HepG2 (cell line): Measurements from ENCODE around the gene IRF2. TPM values are rescaled to one million over a fixed set of nuclear protein-coding genes. Genes with fewer than 3 reads are reported as not detected.
A peak's percentile ranks its signal among the peaks of the same experiment; 100 is the strongest.

Source experiments
- CENPX ChIP-seq: sonication (generic); formaldehyde crosslinking; IDR thresholded peaks from 2 replicates; pipeline ENCODE4 v1.9.0; 2021; ENCODE audit warnings: mild to moderate bottlenecking, missing genetic modification reagents, moderate library complexity
- ERF ChIP-seq: IDR thresholded peaks from 2 replicates; pipeline ENCODE4 v1.6.1; 2018; ENCODE audit warnings: missing biosample characterization, missing genetic modification reagents
- EZH2 ChIP-seq: conservative IDR thresholded peaks from 2 replicates; pipeline ENCODE4 v1.6.1; 2012; ENCODE audit warnings: mild to moderate bottlenecking, low read depth, low read length, moderate library complexity
- FOSL2 ChIP-seq: sonication (generic); formaldehyde crosslinking; IDR thresholded peaks from 2 replicates; pipeline ENCODE4 v1.4.0; 2020; ENCODE audit warnings: missing genetic modification reagents
- LCORL ChIP-seq, 2 experiments: fragments of 450-650 bp in 1 of 2; sonication (generic) in 1 of 2; formaldehyde crosslinking in 1 of 2; IDR thresholded peaks; 2 replicates each; pipeline versions ENCODE4 v1.5.0 to v1.6.1; 2017 to 2020; ENCODE audit warnings: antibody characterized with exemption in 1 of 2, missing genetic modification reagents in 1 of 2
- MXI1 ChIP-seq: IDR thresholded peaks from 3 replicates; pipeline ENCODE4 v1.6.1; 2012; ENCODE audit warnings: low read depth, low read length, inconsistent platforms, borderline replicate concordance
- NFYC ChIP-seq: IDR thresholded peaks from 2 replicates; pipeline ENCODE4 v1.6.1; 2016; ENCODE audit warnings: missing genetic modification reagents, missing compliant biosample characterization
- NR2F2 ChIP-seq: IDR thresholded peaks from 2 replicates; pipeline ENCODE4 v1.6.1; 2012; ENCODE audit warnings: low read depth, inconsistent platforms, borderline replicate concordance
- PHF20 ChIP-seq: sonication (generic); formaldehyde crosslinking; IDR thresholded peaks from 2 replicates; pipeline ENCODE4 v1.5.0; 2020; ENCODE audit warnings: mild to moderate bottlenecking, missing genetic modification reagents
- POLR2G ChIP-seq: fragments of 200-400 bp; formaldehyde crosslinking; IDR thresholded peaks from 2 replicates; pipeline ENCODE4 v1.6.1; 2018; ENCODE audit warnings: mild to moderate bottlenecking, low read depth, low read length, moderate library complexity
- SIN3B ChIP-seq: fragments of 150-350 bp; IDR thresholded peaks from 2 replicates; pipeline ENCODE4 v1.6.1; 2014; ENCODE audit warnings: low read length
- ZBTB7A ChIP-seq: sonication (generic); formaldehyde crosslinking; IDR thresholded peaks from 2 replicates; pipeline ENCODE4 v1.8.0; 2022; ENCODE audit warnings: mild to moderate bottlenecking, missing genetic modification reagents
- ZFP36L1 ChIP-seq: sonication (generic); formaldehyde crosslinking; IDR thresholded peaks from 2 replicates; pipeline ENCODE4 v1.8.0; 2022; ENCODE audit warnings: mild to moderate bottlenecking, missing genetic modification reagents, moderate library complexity
- ZNF10 ChIP-seq: sonication (generic); formaldehyde crosslinking; IDR thresholded peaks from 2 replicates; pipeline ENCODE4 v1.4.0; 2020; ENCODE audit warnings: mild to moderate bottlenecking, low read depth, missing genetic modification reagents, borderline replicate concordance
- ZNF24 ChIP-seq: fragments of 450-650 bp; IDR thresholded peaks from 2 replicates; pipeline ENCODE4 v1.6.1; 2017; ENCODE audit warnings: antibody characterized with exemption, mild to moderate bottlenecking
- ZNF3 ChIP-seq: IDR thresholded peaks from 2 replicates; pipeline ENCODE4 v1.7.0; 2017; ENCODE audit warnings: inconsistent platforms
- polyA plus RNA-seq, 8 experiments: library from polyadenylated mRNA; depleted of rRNA in 3 of 8; stranded (reverse) in 7 of 8; unstranded in 1 of 8; fragments of >200 nt; fragmentation: Illumina TruSeq in 4 of 8; extraction: Trizol in 4 of 8; gene quantifications; 2 replicates each; pipeline versions ENCODE4 v1.2.1 to v1.2.3, GENCODE V29; 2011 to 2016; ENCODE audit warnings: low read depth in 4 of 8, missing spikeins in 1 of 8, mixed read lengths in 1 of 8; ENCODE audit not compliant: insufficient read depth in 1 of 8
- total RNA-seq, 5 experiments: library from RNA; depleted of rRNA; stranded (reverse); fragments of >200 nt; fragmentation: Illumina TruSeq; extraction: Trizol; gene quantifications; 2 replicates each; pipeline ENCODE4 v1.2.3, GENCODE V29; 2016; ENCODE audit warnings: low read depth in 1 of 5
- TF ChIP-seq, protein P1 (sequence below): sonication (generic); formaldehyde crosslinking; conservative IDR thresholded peaks from 2 replicates; pipeline ENCODE4 v1.4.0; 2020; ENCODE audit warnings: missing genetic modification reagents
- TF ChIP-seq, protein P2 (sequence below): sonication (generic); formaldehyde crosslinking; IDR thresholded peaks from 2 replicates; pipeline ENCODE4 v1.8.0; 2023; ENCODE audit warnings: mild to moderate bottlenecking, missing genetic modification reagents
- TF ChIP-seq, protein P3 (sequence below): sonication (generic); formaldehyde crosslinking; IDR thresholded peaks from 2 replicates; pipeline ENCODE4 v1.4.0; 2020; ENCODE audit warnings: missing genetic modification reagents
- TF ChIP-seq, protein P4 (sequence below): IDR thresholded peaks from 2 replicates; pipeline ENCODE4 v1.6.1; 2018; ENCODE audit warnings: missing genetic modification reagents
- TF ChIP-seq, protein P5 (sequence below): sonication (generic); formaldehyde crosslinking; IDR thresholded peaks from 2 replicates; pipeline ENCODE4 v1.5.1; 2020; ENCODE audit warnings: mild to moderate bottlenecking, moderate library complexity, missing genetic modification reagents

IRF2 gene
- total and polyA plus RNA-seq, 2 of the 13 experiments (the other 11 are each of a cell fraction or from before 2014, with no cell fraction given) = 15.5 to 28.8 TPM

DNA sequence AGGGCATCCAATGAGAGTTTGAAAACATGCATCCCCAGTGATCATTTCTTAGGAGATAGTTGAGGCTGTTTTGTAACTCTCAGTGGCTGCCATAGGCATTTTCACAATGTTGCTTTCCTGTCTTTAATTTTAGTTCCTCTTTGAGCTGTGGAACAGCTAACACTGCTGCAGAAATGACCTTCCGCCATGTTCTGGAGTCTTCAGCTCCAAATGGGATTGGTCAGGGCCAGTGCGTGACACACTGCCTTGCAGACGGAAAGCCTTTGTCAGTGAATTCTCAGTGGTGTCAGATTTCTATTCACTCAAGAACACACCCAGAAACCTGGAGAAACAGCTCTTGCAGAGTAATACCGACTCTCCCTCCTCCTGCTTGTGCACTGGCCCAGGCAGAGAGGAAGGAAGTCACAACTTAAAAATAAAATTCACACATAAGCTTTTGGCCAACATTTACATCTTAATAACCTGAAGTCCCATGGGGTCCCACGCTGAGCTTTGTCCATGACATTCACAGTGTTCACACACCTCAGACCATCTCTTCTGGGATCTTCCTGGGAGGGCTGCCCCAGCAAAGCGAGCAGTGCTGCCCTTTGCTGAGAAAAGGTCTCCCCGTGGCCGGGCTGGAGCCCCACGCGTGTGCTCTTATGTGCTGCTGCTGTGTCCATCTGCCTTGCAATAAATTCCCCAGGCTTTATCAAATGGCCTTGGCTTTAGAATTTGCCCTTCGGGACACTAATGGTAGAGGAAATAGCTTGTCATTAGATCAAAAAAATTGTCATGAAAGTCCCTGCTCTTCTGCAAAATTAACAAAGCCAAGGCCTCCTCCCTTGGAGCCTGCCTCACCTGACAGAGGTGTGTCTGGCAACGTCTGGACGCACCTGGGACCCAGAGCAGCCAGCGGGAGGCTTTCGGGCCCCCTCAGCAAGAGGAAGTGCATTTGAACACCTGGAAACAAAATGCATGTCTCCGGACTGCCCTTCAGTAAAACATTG lies 126.8 kb downstream of the IRF2 start (continued):
- TF ChIP-seq, protein P1, sequence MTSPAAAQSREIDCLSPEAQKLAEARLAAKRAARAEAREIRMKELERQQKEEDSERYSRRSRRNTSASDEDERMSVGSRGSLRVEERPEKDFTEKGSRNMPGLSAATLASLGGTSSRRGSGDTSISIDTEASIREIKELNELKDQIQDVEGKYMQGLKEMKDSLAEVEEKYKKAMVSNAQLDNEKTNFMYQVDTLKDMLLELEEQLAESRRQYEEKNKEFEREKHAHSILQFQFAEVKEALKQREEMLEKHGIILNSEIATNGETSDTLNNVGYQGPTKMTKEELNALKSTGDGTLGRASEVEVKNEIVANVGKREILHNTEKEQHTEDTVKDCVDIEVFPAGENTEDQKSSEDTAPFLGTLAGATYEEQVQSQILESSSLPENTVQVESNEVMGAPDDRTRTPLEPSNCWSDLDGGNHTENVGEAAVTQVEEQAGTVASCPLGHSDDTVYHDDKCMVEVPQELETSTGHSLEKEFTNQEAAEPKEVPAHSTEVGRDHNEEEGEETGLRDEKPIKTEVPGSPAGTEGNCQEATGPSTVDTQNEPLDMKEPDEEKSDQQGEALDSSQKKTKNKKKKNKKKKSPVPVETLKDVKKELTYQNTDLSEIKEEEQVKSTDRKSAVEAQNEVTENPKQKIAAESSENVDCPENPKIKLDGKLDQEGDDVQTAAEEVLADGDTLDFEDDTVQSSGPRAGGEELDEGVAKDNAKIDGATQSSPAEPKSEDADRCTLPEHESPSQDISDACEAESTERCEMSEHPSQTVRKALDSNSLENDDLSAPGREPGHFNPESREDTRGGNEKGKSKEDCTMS (CRISPR knock-in tag) = no peak
- no peak for TF ChIP-seq ZBTB7A (CRISPR knock-in tag)
- TF ChIP-seq PHF20 = no peak
- no peak for TF ChIP-seq EZH2
- no peak for TF ChIP-seq CENPX
- TF ChIP-seq, protein P2, sequence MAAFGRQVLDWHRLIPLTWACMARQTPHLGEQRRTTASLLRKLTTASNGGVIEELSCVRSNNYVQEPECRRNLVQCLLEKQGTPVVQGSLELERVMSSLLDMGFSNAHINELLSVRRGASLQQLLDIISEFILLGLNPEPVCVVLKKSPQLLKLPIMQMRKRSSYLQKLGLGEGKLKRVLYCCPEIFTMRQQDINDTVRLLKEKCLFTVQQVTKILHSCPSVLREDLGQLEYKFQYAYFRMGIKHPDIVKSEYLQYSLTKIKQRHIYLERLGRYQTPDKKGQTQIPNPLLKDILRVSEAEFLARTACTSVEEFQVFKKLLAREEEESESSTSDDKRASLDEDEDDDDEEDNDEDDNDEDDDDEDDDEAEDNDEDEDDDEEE (CRISPR knock-in tag) = 0 out of 2 replicates have a peak, but pooled peaks have one; percentile 16
- TF ChIP-seq ZNF10 (CRISPR knock-in tag) = no peak
- no peak for TF ChIP-seq ZNF3 (CRISPR knock-in tag)
- TF ChIP-seq, protein P3, sequence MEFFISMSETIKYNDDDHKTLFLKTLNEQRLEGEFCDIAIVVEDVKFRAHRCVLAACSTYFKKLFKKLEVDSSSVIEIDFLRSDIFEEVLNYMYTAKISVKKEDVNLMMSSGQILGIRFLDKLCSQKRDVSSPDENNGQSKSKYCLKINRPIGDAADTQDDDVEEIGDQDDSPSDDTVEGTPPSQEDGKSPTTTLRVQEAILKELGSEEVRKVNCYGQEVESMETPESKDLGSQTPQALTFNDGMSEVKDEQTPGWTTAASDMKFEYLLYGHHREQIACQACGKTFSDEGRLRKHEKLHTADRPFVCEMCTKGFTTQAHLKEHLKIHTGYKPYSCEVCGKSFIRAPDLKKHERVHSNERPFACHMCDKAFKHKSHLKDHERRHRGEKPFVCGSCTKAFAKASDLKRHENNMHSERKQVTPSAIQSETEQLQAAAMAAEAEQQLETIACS (CRISPR knock-in tag) = no peak
- TF ChIP-seq MXI1 = no peak
- TF ChIP-seq LCORL (IDR thresholded peaks at IDR 0.05) = no peak
- TF ChIP-seq LCORL (CRISPR knock-in tag; IDR thresholded peaks at IDR 0.05) = no peak
- TF ChIP-seq SIN3B = no peak
- TF ChIP-seq ZNF24 = no peak
- TF ChIP-seq, protein P4, sequence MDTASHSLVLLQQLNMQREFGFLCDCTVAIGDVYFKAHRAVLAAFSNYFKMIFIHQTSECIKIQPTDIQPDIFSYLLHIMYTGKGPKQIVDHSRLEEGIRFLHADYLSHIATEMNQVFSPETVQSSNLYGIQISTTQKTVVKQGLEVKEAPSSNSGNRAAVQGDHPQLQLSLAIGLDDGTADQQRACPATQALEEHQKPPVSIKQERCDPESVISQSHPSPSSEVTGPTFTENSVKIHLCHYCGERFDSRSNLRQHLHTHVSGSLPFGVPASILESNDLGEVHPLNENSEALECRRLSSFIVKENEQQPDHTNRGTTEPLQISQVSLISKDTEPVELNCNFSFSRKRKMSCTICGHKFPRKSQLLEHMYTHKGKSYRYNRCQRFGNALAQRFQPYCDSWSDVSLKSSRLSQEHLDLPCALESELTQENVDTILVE (CRISPR knock-in tag) = no peak
- no peak for TF ChIP-seq ERF
- TF ChIP-seq ZFP36L1 (CRISPR knock-in tag) = peak; percentile 10; the same call in 1 of the 2 replicates
- TF ChIP-seq FOSL2 = no peak
- TF ChIP-seq POLR2G = peak; percentile 5; the same call in 1 of the 2 replicates
- TF ChIP-seq NR2F2 = no peak
- TF ChIP-seq, protein P5, sequence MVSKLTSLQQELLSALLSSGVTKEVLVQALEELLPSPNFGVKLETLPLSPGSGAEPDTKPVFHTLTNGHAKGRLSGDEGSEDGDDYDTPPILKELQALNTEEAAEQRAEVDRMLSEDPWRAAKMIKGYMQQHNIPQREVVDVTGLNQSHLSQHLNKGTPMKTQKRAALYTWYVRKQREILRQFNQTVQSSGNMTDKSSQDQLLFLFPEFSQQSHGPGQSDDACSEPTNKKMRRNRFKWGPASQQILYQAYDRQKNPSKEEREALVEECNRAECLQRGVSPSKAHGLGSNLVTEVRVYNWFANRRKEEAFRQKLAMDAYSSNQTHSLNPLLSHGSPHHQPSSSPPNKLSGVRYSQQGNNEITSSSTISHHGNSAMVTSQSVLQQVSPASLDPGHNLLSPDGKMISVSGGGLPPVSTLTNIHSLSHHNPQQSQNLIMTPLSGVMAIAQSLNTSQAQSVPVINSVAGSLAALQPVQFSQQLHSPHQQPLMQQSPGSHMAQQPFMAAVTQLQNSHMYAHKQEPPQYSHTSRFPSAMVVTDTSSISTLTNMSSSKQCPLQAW (CRISPR knock-in tag) = no peak
- TF ChIP-seq NFYC (CRISPR knock-in tag) = 0 out of 2 replicates have a peak, but pooled peaks have one; percentile 9
